ENCODE measurements around the gene FARSB.

The FARSB gene

GRCh38 chr2:222548992-222549391 lies 106.9 kb downstream of the FARSB start:
- no peak for DNase-seq (ENCODE audit: low spot score)

GRCh38 chr2:222547083-222547482 lies 108.8 kb downstream of the FARSB start:
- DNase-seq (ENCODE audit: low spot score), result no peak

- DNase-seq (ENCODE audit: low spot score), result no peak
Observed at GRCh38 chr2:222545823-222546795, 109.8 kb downstream of the FARSB start.

GRCh38 chr2:222544661-222545060 lies 111.2 kb downstream of the FARSB start:
- no peak for DNase-seq (ENCODE audit: low spot score)

- DNase-seq (ENCODE audit: low spot score), result no peak
Observed at GRCh38 chr2:222538535-222538934, 117.4 kb downstream of the FARSB start.

- DNase-seq (ENCODE audit: low spot score), result no peak
Observed at GRCh38 chr2:222535477-222535876, 120.4 kb downstream of the FARSB start.

- DNase-seq (ENCODE audit: low spot score), result no peak
Observed at GRCh38 chr2:222532315-222532714, 123.6 kb downstream of the FARSB start.

GRCh38 chr2:222526480-222527277 lies 129.2 kb downstream of the FARSB start:
- no peak for DNase-seq (ENCODE audit: low spot score)

- no peak for DNase-seq (ENCODE audit: low spot score)
Observed at GRCh38 chr2:222525811-222526210, 130.1 kb downstream of the FARSB start.

- no peak for DNase-seq (ENCODE audit: low spot score)
Observed at GRCh38 chr2:222523783-222524544, 131.9 kb downstream of the FARSB start.

GRCh38 chr2:222522082-222522481 lies 133.8 kb downstream of the FARSB start:
- no peak for DNase-seq (ENCODE audit: low spot score)

GRCh38 chr2:222521099-222521498 lies 134.8 kb downstream of the FARSB start:
- no peak for DNase-seq (ENCODE audit: low spot score)
